Lower leg skin (tissue), 3 donors: ENCODE results near the gene RAB15.

Experiments used
- CTCF ChIP-seq, 3 donors: fragments of 450-650 bp; IDR thresholded peaks; one replicate each; pipeline ENCODE4 v1.5.1; 2016; ENCODE audit warnings: antibody characterized with exemption in 3 of 3, mild to moderate bottlenecking in 3 of 3, moderate library complexity in 2 of 3
- POLR2A ChIP-seq, 2 donors: fragments of 450-650 bp; IDR thresholded peaks; one replicate each; pipeline ENCODE4 v1.6.1; 2016 to 2017; ENCODE audit warnings: antibody characterized with exemption in 2 of 2, mild to moderate bottlenecking in 1 of 2, moderate library complexity in 1 of 2

- TF ChIP-seq CTCF (IDR thresholded peaks at IDR 0.05) (no peak), POLR2A (IDR thresholded peaks at IDR 0.05) (no peak)
Measured at GRCh38 chr14:64937821-64938193, 34.3 kb downstream of the RAB15 start.
